ENCODE data around the gene OBSCN.

OBSCN gene

DNA sequence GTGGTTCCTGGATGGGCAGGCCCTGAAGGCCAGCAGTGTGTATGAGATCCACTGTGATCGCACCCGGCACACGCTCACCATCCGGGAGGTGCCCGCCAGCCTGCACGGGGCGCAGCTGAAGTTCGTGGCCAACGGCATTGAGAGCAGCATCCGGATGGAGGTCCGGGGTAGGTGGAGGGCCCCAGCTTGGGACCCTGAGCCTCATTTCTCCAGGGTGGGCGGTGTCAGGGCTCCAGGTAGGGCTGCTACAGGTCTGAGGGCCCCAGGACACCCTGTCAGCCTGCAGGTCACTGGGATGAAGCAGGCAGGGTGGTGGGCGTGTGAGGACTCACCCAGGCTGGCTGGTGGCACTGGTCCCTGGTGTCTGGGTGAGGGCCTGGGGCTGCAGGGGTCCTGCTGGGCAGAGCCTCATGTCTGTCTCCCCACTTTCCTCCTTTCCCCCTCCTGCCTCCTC lies 7.8 kb downstream of the OBSCN start:
- no peak overlapping the region for H3K4me3 ChIP-seq (ENCODE audit: low read depth, low read length, poor library complexity, severe bottlenecking)
- H3K9me3 ChIP-seq (ENCODE audit: low read length), result no peaks in the 10 kb centered on the region
- TF ChIP-seq EZH2 (IDR thresholded peaks at IDR 0.05; ENCODE audit: borderline replicate concordance, low read length) (no peak), CTCF (IDR thresholded peaks at IDR 0.05; ENCODE audit: low read length) (no peak)
- peaks cover 10% of the 10 kb centered on the region for H3K4me1 ChIP-seq (ENCODE audit: insufficient read depth, low read length, severe bottlenecking)
- H3K27me3 ChIP-seq (ENCODE audit: insufficient read depth, low read length), result no peaks in the 10 kb centered on the region
- no peaks in the 10 kb centered on the region for H3F3A ChIP-seq (ENCODE audit: insufficient read depth, low read length)
- no peaks in the 10 kb centered on the region for H3K9me2 ChIP-seq (ENCODE audit: low read depth, low read length)
- no peaks in the 10 kb centered on the region for H3K79me2 ChIP-seq (ENCODE audit: insufficient read depth, low read length)
- no peak overlapping the region for H3K4me2 ChIP-seq (ENCODE audit: low read length)
- no peak overlapping the region for H3K9ac ChIP-seq (ENCODE audit: low read length)
- no peak overlapping the region for H2AFZ ChIP-seq (ENCODE audit: low read length)
- no peak overlapping the region for H3K27ac ChIP-seq (ENCODE audit: low read depth, low read length, poor library complexity, severe bottlenecking)
- no peaks in the 10 kb centered on the region for H3K36me3 ChIP-seq (ENCODE audit: insufficient read depth, low read length)
- no peaks in the 10 kb centered on the region for H4K20me1 ChIP-seq (ENCODE audit: insufficient read depth, low read length)

GRCh38 chr1:228216371-228217320 lies 8.8 kb downstream of the OBSCN start:
- H3K9me3 ChIP-seq (ENCODE audit: low read length), result no peaks in the 10 kb centered on the region

More at GRCh38 chr1:228216371-228217320, 8.8 kb downstream of the OBSCN start:
- Histone ChIP-seq H3K27me3 (ENCODE audit: insufficient read depth, low read length) (no peaks in the 10 kb centered on the region), H3K27ac (ENCODE audit: low read depth, low read length, poor library complexity, severe bottlenecking) (no peak overlapping the region), H3F3A (ENCODE audit: insufficient read depth, low read length) (no peaks in the 10 kb centered on the region), H4K20me1 (ENCODE audit: insufficient read depth, low read length) (no peaks in the 10 kb centered on the region), H3K4me3 (ENCODE audit: low read depth, low read length, poor library complexity, severe bottlenecking) (no peak overlapping the region), H3K79me2 (ENCODE audit: insufficient read depth, low read length) (no peaks in the 10 kb centered on the region), H3K9me2 (ENCODE audit: low read depth, low read length) (no peaks in the 10 kb centered on the region), H3K4me2 (ENCODE audit: low read length) (no peak overlapping the region), H3K9ac (ENCODE audit: low read length) (no peak overlapping the region), H2AFZ (ENCODE audit: low read length) (no peak overlapping the region), H3K36me3 (ENCODE audit: insufficient read depth, low read length) (no peaks in the 10 kb centered on the region), H3K4me1 (ENCODE audit: insufficient read depth, low read length, severe bottlenecking) (peaks cover 10% of the 10 kb centered on the region)
- TF ChIP-seq EZH2 (IDR thresholded peaks at IDR 0.05; ENCODE audit: borderline replicate concordance, low read length), result no peak
- no peak for TF ChIP-seq CTCF (IDR thresholded peaks at IDR 0.05; ENCODE audit: low read length)
